ENCODE results near the gene KLF4.
"Not testable (repeated sequence)": the region's sequence is repeated elsewhere in the genome, so short reads cannot be mapped to it uniquely, and the experiment has no call there.

The KLF4 gene

GRCh38 chr9:107496976-107497375 is 7.4 kb upstream of the KLF4 start:
- H3K4me1 ChIP-seq: peaks cover 17% of the 10 kb centered on the region
- H3K9me3 ChIP-seq: no peaks in the 10 kb centered on the region
- in situ Hi-C loops (cut with MboI; ENCODE audit: low sequenced_read_pairs): no loop called here
- no peak for DNase-seq (ENCODE audit: low spot score in 2 of 2)
- H3K27me3 ChIP-seq (ENCODE audit: low read depth): no peaks in the 10 kb centered on the region
- H3K4me3 ChIP-seq: no peak overlapping the region
- H3K36me3 ChIP-seq (replicated peaks): no peaks in the 10 kb centered on the region

GRCh38 chr9:107492381-107492970 is 2.9 kb upstream of the KLF4 start:
- in situ Hi-C loops (cut with MboI; ENCODE audit: low sequenced_read_pairs): no loop called here
- Histone ChIP-seq H3K36me3 (replicated peaks) (peaks cover 6% of the 10 kb centered on the region), H3K4me1 (peaks cover 11% of the 10 kb centered on the region), H3K27me3 (ENCODE audit: low read depth) (peaks cover 13% of the 10 kb centered on the region), H3K9me3 (peaks cover 5% of the 10 kb centered on the region; the same call in 1 of the 2 replicates), H3K4me3 (no peak overlapping the region)
- DNase-seq (ENCODE audit: low spot score in 2 of 2): no peak

- peaks cover 9% of the 10 kb centered on the region for H3K36me3 ChIP-seq (replicated peaks)
- peaks cover 12% of the 10 kb centered on the region; the same call in 1 of the 2 replicates for H3K9me3 ChIP-seq
- DNase-seq (ENCODE audit: low spot score in 2 of 2): no peak
- no peak overlapping the region for H3K4me3 ChIP-seq
- in situ Hi-C loops (cut with MboI; ENCODE audit: low sequenced_read_pairs): no loop called here
- peaks cover 13% of the 10 kb centered on the region for H3K27me3 ChIP-seq (ENCODE audit: low read depth)
- peaks cover 2% of the 10 kb centered on the region; the same call in 1 of the 2 replicates for H3K4me1 ChIP-seq
Measured at GRCh38 chr9:107491081-107492053, 1.8 kb upstream of the KLF4 start.

GRCh38 chr9:107490606-107490970 is 1.0 kb upstream of the KLF4 start:
- H3K36me3 ChIP-seq (replicated peaks); DNase-seq (ENCODE audit: low spot score in 2 of 2); in situ Hi-C loops (cut with MboI; ENCODE audit: low sequenced_read_pairs); H3K4me1 ChIP-seq; H3K4me3 ChIP-seq: not testable (repeated sequence)
- Histone ChIP-seq H3K27me3 (ENCODE audit: low read depth) (peaks cover 13% of the 10 kb centered on the region), H3K9me3 (peaks cover 12% of the 10 kb centered on the region; the same call in 1 of the 2 replicates)

- DNase-seq (ENCODE audit: low spot score in 2 of 2): no peak
- peaks cover 12% of the 10 kb centered on the region; the same call in 1 of the 2 replicates for H3K9me3 ChIP-seq
- in situ Hi-C loops (cut with MboI; ENCODE audit: low sequenced_read_pairs): no loop called here
- H3K4me3 ChIP-seq: peak overlapping the region; percentile 46
- peaks cover 2% of the 10 kb centered on the region; the same call in 1 of the 2 replicates for H3K4me1 ChIP-seq
- peaks cover 13% of the 10 kb centered on the region for H3K27me3 ChIP-seq (ENCODE audit: low read depth)
- peaks cover 9% of the 10 kb centered on the region for H3K36me3 ChIP-seq (replicated peaks)
Measured at GRCh38 chr9:107489144-107489673, 360 bp downstream of the KLF4 start.

GRCh38 chr9:107488375-107489143 is 1.0 kb downstream of the KLF4 start:
- peaks cover 9% of the 10 kb centered on the region for H3K36me3 ChIP-seq (replicated peaks)
- H3K4me3 ChIP-seq: peak overlapping the region; percentile 46
- H3K4me1 ChIP-seq: peaks cover 2% of the 10 kb centered on the region; the same call in 1 of the 2 replicates
- in situ Hi-C loops (cut with MboI; ENCODE audit: low sequenced_read_pairs): no loop called here
- H3K9me3 ChIP-seq: peaks cover 12% of the 10 kb centered on the region; the same call in 1 of the 2 replicates
- peak in 1 of 2 experiments; percentile 58 for DNase-seq (ENCODE audit: low spot score in 2 of 2)
- H3K27me3 ChIP-seq (ENCODE audit: low read depth): peaks cover 13% of the 10 kb centered on the region

GRCh38 chr9:107487521-107488374 is 1.8 kb downstream of the KLF4 start:
- peak overlapping the region; percentile 46 for H3K4me3 ChIP-seq
- peaks cover 9% of the 10 kb centered on the region for H3K36me3 ChIP-seq (replicated peaks)
- H3K4me1 ChIP-seq: peaks cover 2% of the 10 kb centered on the region; the same call in 1 of the 2 replicates
- in situ Hi-C loops (cut with MboI; ENCODE audit: low sequenced_read_pairs): no loop called here
- H3K9me3 ChIP-seq: peaks cover 12% of the 10 kb centered on the region; the same call in 1 of the 2 replicates
- H3K27me3 ChIP-seq (ENCODE audit: low read depth): peaks cover 13% of the 10 kb centered on the region
- peak in 1 of 2 experiments; percentile 69 for DNase-seq (ENCODE audit: low spot score in 2 of 2)

GRCh38 chr9:107486674-107487520 is 2.7 kb downstream of the KLF4 start:
- H3K36me3 ChIP-seq (replicated peaks): peaks cover 9% of the 10 kb centered on the region
- H3K4me1 ChIP-seq: peaks cover 2% of the 10 kb centered on the region; the same call in 1 of the 2 replicates
- H3K9me3 ChIP-seq: peaks cover 12% of the 10 kb centered on the region; the same call in 1 of the 2 replicates
- peak in 1 of 2 experiments; percentile 21 for DNase-seq (ENCODE audit: low spot score in 2 of 2)
- no peak overlapping the region; the same call in 1 of the 2 replicates for H3K4me3 ChIP-seq
- peaks cover 13% of the 10 kb centered on the region for H3K27me3 ChIP-seq (ENCODE audit: low read depth)
- in situ Hi-C loops (cut with MboI; ENCODE audit: low sequenced_read_pairs): no loop called here

- no peak overlapping the region for H3K4me3 ChIP-seq
- H3K9me3 ChIP-seq: peaks cover 12% of the 10 kb centered on the region; the same call in 1 of the 2 replicates
- H3K27me3 ChIP-seq (ENCODE audit: low read depth): peaks cover 13% of the 10 kb centered on the region
- H3K36me3 ChIP-seq (replicated peaks): peaks cover 9% of the 10 kb centered on the region
- peak in 1 of 2 experiments; percentile 31 for DNase-seq (ENCODE audit: low spot score in 2 of 2)
- in situ Hi-C loops (cut with MboI; ENCODE audit: low sequenced_read_pairs): no loop called here
- H3K4me1 ChIP-seq: peaks cover 12% of the 10 kb centered on the region
Measured at GRCh38 chr9:107485458-107486043, 4.0 kb downstream of the KLF4 start.

- Histone ChIP-seq H3K27me3 (ENCODE audit: low read depth) (peaks cover 13% of the 10 kb centered on the region), H3K36me3 (replicated peaks) (peaks cover 9% of the 10 kb centered on the region), H3K4me3 (no peak overlapping the region), H3K4me1 (peaks cover 10% of the 10 kb centered on the region), H3K9me3 (peaks cover 12% of the 10 kb centered on the region; the same call in 1 of the 2 replicates)
- DNase-seq (ENCODE audit: low spot score in 2 of 2): peak; percentile 38 to 72
- in situ Hi-C loops (cut with MboI; ENCODE audit: low sequenced_read_pairs): no loop called here
Measured at GRCh38 chr9:107484117-107484723, 5.3 kb downstream of the KLF4 start.

GRCh38 chr9:107483666-107484065 is 5.9 kb downstream of the KLF4 start:
- Histone ChIP-seq H3K9me3 (peaks cover 12% of the 10 kb centered on the region; the same call in 1 of the 2 replicates), H3K4me3 (no peak overlapping the region), H3K4me1 (peaks cover 10% of the 10 kb centered on the region), H3K27me3 (ENCODE audit: low read depth) (peaks cover 10% of the 10 kb centered on the region), H3K36me3 (replicated peaks) (peaks cover 9% of the 10 kb centered on the region)
- no peak for DNase-seq (ENCODE audit: low spot score in 2 of 2)
- in situ Hi-C loops (cut with MboI; ENCODE audit: low sequenced_read_pairs): no loop called here

Measured in HAP-1 (cell line).